ENCODE data around the gene RAB7A. TPM values are rescaled to one million over a fixed set of nuclear protein-coding genes. Genes with fewer than 3 reads are reported as not detected.

Gene RAB7A
- total RNA-seq, 1 donor from 2014 or later = 43.7 TPM

DNA sequence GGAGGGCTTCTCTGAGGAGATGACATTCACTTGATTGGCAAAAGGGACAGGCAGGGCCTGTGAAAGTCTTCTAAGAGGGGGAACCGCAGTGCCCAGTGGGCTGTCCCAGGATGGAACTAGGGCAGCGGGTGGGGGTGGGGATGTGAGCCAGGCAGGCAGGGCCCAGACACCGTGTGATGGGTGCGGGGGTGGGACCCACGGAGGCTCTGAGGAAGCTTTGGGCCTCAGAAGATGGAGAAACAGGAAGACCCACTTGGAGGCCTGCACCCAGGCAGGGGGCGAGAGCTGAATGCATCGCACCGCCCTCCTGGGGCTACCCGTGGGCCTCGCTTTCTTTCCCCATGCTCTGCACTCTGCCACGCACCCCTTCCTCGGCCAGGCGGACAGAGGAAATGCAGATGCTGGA is 120.5 kb downstream of the RAB7A start:
- DNase-seq (ENCODE audit: low read depth) (no peak), FAIRE-seq (peak; percentile 23)
- TF ChIP-seq CTCF (IDR thresholded peaks at IDR 0.05; ENCODE audit: insufficient read depth, low read length, severe bottlenecking) = no peak
- H3K36me3 ChIP-seq (ENCODE audit: control insufficient read depth, insufficient read depth, low read length) = no peaks in the 10 kb centered on the region
- H3K4me3 ChIP-seq (ENCODE audit: low read depth, low read length) = no peak overlapping the region
- H3K27me3 ChIP-seq (ENCODE audit: control insufficient read depth, insufficient read depth, low read length) = no peaks in the 10 kb centered on the region

GRCh38 chr3:128847666-128848370 is 121.8 kb downstream of the RAB7A start:
- no peak for TF ChIP-seq CTCF (IDR thresholded peaks at IDR 0.05; ENCODE audit: insufficient read depth, low read length, severe bottlenecking)
- Histone ChIP-seq H3K27me3 (ENCODE audit: control insufficient read depth, insufficient read depth, low read length) (no peaks in the 10 kb centered on the region), H3K4me3 (ENCODE audit: low read depth, low read length) (no peak overlapping the region), H3K36me3 (ENCODE audit: control insufficient read depth, insufficient read depth, low read length) (no peaks in the 10 kb centered on the region)
- DNase-seq (ENCODE audit: low read depth) (no peak), FAIRE-seq (no peak)

DNA sequence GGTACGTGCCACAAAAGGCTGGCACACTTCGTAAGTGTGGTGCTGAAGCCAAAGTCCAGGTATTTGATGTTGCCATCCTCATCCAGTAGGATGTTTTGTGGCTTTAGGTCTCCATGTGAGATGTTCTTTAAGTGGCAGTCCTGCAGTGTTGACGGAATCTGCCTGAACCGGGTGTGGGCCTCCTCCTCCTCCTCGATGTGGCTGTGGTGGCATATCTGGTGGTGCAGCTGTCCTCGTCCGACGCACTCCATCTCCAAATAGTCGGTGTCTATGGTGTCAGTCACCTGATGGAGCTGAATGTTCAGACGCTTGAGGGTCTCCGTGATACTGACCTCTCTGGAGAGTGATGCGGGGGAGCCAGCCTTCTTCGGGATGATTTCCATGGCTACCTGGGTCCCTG is 123.0 kb downstream of the RAB7A start:
- TF ChIP-seq CTCF (IDR thresholded peaks at IDR 0.05; ENCODE audit: insufficient read depth, low read length, severe bottlenecking) = no peak
- DNase-seq (ENCODE audit: low read depth) (no peak), FAIRE-seq (peak; percentile 88)
- Histone ChIP-seq H3K36me3 (ENCODE audit: control insufficient read depth, insufficient read depth, low read length) (no peaks in the 10 kb centered on the region), H3K27me3 (ENCODE audit: control insufficient read depth, insufficient read depth, low read length) (no peaks in the 10 kb centered on the region), H3K4me3 (ENCODE audit: low read depth, low read length) (no peak overlapping the region)

- no peak overlapping the region for H3K4me3 ChIP-seq (ENCODE audit: low read depth, low read length)
- FAIRE-seq = no peak
- H3K27me3 ChIP-seq (ENCODE audit: control insufficient read depth, insufficient read depth, low read length) = no peaks in the 10 kb centered on the region
- H3K36me3 ChIP-seq (ENCODE audit: control insufficient read depth, insufficient read depth, low read length) = no peaks in the 10 kb centered on the region
- no peak for TF ChIP-seq CTCF (IDR thresholded peaks at IDR 0.05; ENCODE audit: insufficient read depth, low read length, severe bottlenecking)
- DNase-seq (ENCODE audit: low read depth) = no peak
Observed at GRCh38 chr3:128849911-128850455, 124.0 kb downstream of the RAB7A start.

DNA sequence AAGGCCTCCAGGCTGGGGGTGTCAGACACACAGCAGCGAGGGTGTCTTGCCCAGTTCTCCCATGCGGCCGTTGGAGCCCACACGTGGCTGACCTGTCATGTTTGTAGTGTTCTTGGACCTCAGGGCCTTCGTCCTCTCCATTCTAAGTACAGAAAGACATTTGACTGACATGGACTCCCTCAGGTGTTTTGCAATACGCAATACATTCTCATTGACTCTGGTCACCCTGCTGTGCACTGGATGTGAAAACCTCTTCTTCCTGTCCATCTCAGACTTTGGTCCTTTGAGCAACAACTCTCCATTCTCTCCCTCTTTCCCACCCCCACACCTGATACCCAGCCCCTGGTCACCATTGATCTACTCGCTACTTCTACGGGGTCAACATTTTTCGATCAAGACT is 124.6 kb downstream of the RAB7A start:
- FAIRE-seq = no peak
- no peaks in the 10 kb centered on the region for H3K27me3 ChIP-seq (ENCODE audit: control insufficient read depth, insufficient read depth, low read length)

More for the DNA sequence above, 124.6 kb downstream of the RAB7A start:
- no peak overlapping the region for H3K4me3 ChIP-seq (ENCODE audit: low read depth, low read length)
- no peaks in the 10 kb centered on the region for H3K36me3 ChIP-seq (ENCODE audit: control insufficient read depth, insufficient read depth, low read length)
- no peak for DNase-seq (ENCODE audit: low read depth)
- no peak for TF ChIP-seq CTCF (IDR thresholded peaks at IDR 0.05; ENCODE audit: insufficient read depth, low read length, severe bottlenecking)

Measured in bronchial epithelial cell (primary cell).